HG02981 (cell line): Measurements from ENCODE around the gene PCBP4.

ENCODE experiments used
- ATAC-seq: cut with Tn5 transposase; IDR thresholded peaks from one replicate; pipeline ENCODE4 v1.9.1; 2021; ENCODE audit warnings: mild to moderate bottlenecking, moderate library complexity; ENCODE audit not compliant: unreplicated experiment

PCBP4 gene

GRCh38 chr3:51958603-51959521 is 8.4 kb downstream of the PCBP4 start:
- ATAC-seq, result no peak

GRCh38 chr3:51957520-51958205 is 9.6 kb downstream of the PCBP4 start:
- ATAC-seq, result no peak

- no peak for ATAC-seq
These were observed 11.1 kb downstream of the PCBP4 start for GRCh38 chr3:51955893-51956770.

GRCh38 chr3:51955175-51955892 is 11.9 kb downstream of the PCBP4 start, which contains the start of gene GPR62:
TSS of gene GPR62 (plus strand) at chr3:51955381. CDS start at chr3:51955653, 272 bp downstream.
- no peak for ATAC-seq

GRCh38 chr3:51954713-51955112 is 12.5 kb downstream of the PCBP4 start:
- ATAC-seq, result no peak

GRCh38 chr3:51954105-51954504 is 13.1 kb downstream of the PCBP4 start:
- ATAC-seq, result no peak

- no peak for ATAC-seq
These were observed 13.8 kb downstream of the PCBP4 start for GRCh38 chr3:51953445-51953844.

- no peak for ATAC-seq
These were observed 16.4 kb downstream of the PCBP4 start for GRCh38 chr3:51950899-51951298.

GRCh38 chr3:51949121-51949520 is 18.1 kb downstream of the PCBP4 start:
- no peak for ATAC-seq

GRCh38 chr3:51948016-51948580 is 19.2 kb downstream of the PCBP4 start:
- no peak for ATAC-seq

GRCh38 chr3:51947215-51947900 is 19.9 kb downstream of the PCBP4 start:
- no peak for ATAC-seq

- ATAC-seq, result no peak
These were observed 20.5 kb downstream of the PCBP4 start for GRCh38 chr3:51946796-51947195.

- ATAC-seq, result no peak
These were observed 21.1 kb downstream of the PCBP4 start for GRCh38 chr3:51945926-51946705.

- ATAC-seq, result no peak
These were observed 22.0 kb downstream of the PCBP4 start for GRCh38 chr3:51945031-51945840.

- no peak for ATAC-seq
These were observed 22.7 kb downstream of the PCBP4 start for GRCh38 chr3:51944451-51945021.

GRCh38 chr3:51943451-51944391 is 23.5 kb downstream of the PCBP4 start:
- ATAC-seq, result no peak
